Smooth muscle cell (in vitro differentiated cells): ENCODE measurements around the gene TLR8. TPM values are rescaled to one million over a fixed set of nuclear protein-coding genes. Genes with fewer than 3 reads are reported as not detected.

Experiments used
- DNase-seq: peaks from one replicate; lab custom pipeline; 2025; ENCODE audit not compliant: unreplicated experiment; lab: John Stamatoyannopoulos, UW
- H2AFZ ChIP-seq: fragments of 200-600 bp; sonication (generic); 2 replicates; pipeline ENCODE4 v1.6.0; 2016; ENCODE audit warnings: antibody characterized with exemption, low read depth, mild to moderate bottlenecking
- H3F3A ChIP-seq: fragments of 200-600 bp; sonication (generic); 2 replicates; pipeline ENCODE4 v1.6.0; 2017; ENCODE audit warnings: antibody characterized with exemption, low read depth
- H3K27ac ChIP-seq: fragments of 200-600 bp; sonication (generic); 2 replicates; pipeline ENCODE4 v1.5.1; 2016; ENCODE audit warnings: low read depth, mild to moderate bottlenecking
- H3K27me3 ChIP-seq: fragments of 200-600 bp; sonication (generic); 2 replicates; pipeline ENCODE4 v1.6.1; 2016; ENCODE audit warnings: low read depth, mild to moderate bottlenecking
- H3K36me3 ChIP-seq: fragments of 200-600 bp; sonication (generic); 2 replicates; pipeline ENCODE4 v1.5.1; 2016; ENCODE audit warnings: low read depth
- H3K4me1 ChIP-seq: fragments of 200-600 bp; sonication (generic); 2 replicates; pipeline ENCODE4 v1.5.1; 2016; ENCODE audit warnings: low read depth
- H3K4me2 ChIP-seq: fragments of 200-600 bp; sonication (generic); 2 replicates; pipeline ENCODE4 v1.6.0; 2016; ENCODE audit warnings: mild to moderate bottlenecking
- H3K4me3 ChIP-seq: fragments of 200-600 bp; sonication (generic); 2 replicates; pipeline ENCODE4 v1.5.1; 2016; ENCODE audit warnings: mild to moderate bottlenecking
- H3K79me2 ChIP-seq: fragments of 200-600 bp; sonication (generic); 2 replicates; pipeline ENCODE4 v1.6.0; 2016; ENCODE audit warnings: low read depth, mild to moderate bottlenecking
- H3K9ac ChIP-seq: fragments of 200-600 bp; sonication (generic); 2 replicates; pipeline ENCODE4 v1.6.0; 2016; ENCODE audit warnings: low read depth
- H3K9me3 ChIP-seq: fragments of 200-600 bp; sonication (generic); replicated peaks from 2 replicates; pipeline ENCODE4 v1.5.1; 2016; ENCODE audit warnings: low read depth
- H4K20me1 ChIP-seq: fragments of 200-600 bp; sonication (generic); 2 replicates; pipeline ENCODE4 v1.6.0; 2016; ENCODE audit warnings: low read depth
- CTCF ChIP-seq: fragments of 200-600 bp; sonication (generic); IDR thresholded peaks from 2 replicates; pipeline ENCODE4 v1.5.1; 2017; ENCODE audit warnings: borderline replicate concordance, mild to moderate bottlenecking, antibody characterized with exemption; ENCODE audit not compliant: insufficient read depth, poor library complexity, severe bottlenecking
- WGBS: methylation state at CpG from one replicate; pipeline ENCODE4 v1.1.7; 2016; ENCODE audit warnings: low lambda C conversion rate; 5-methylcytosine and 5-hydroxymethylcytosine counted together
- polyA plus RNA-seq: library from polyadenylated mRNA; unstranded; fragments of >200 nt; fragmentation: Nextera tagmentation; extraction: Ambion mirVana; gene quantifications from 2 replicates; pipeline ENCODE4 v1.2.1, GENCODE V29; 2016
- total RNA-seq: library from RNA; depleted of rRNA; stranded (reverse); fragments of >200 nt; gene quantifications from 2 replicates; pipeline ENCODE4 v1.2.3, GENCODE V29; 2014

TLR8 gene
- total and polyA plus RNA-seq, 2 experiments from 2014 or later, result not detected

- H2AFZ ChIP-seq, result no peak overlapping the region
- 66% methylated on average over 8 of the region's 8 CpGs for WGBS
Observed at GRCh38 chrX:12920990-12921389, 14.6 kb downstream of the TLR8 start.

GRCh38 chrX:12921886-12922598, 15.6 kb downstream of the TLR8 start:
- H3F3A ChIP-seq, result no peaks in the 10 kb centered on the region
- H4K20me1 ChIP-seq, result no peaks in the 10 kb centered on the region
- no peak overlapping the region for H3K9ac ChIP-seq
- H3K4me2 ChIP-seq, result no peak overlapping the region
- H2AFZ ChIP-seq, result no peak overlapping the region
- H3K9me3 ChIP-seq, result peaks cover 4% of the 10 kb centered on the region
- no peaks in the 10 kb centered on the region for H3K4me1 ChIP-seq
- no peak overlapping the region for H3K27ac ChIP-seq
- no peak for DNase-seq
- H3K27me3 ChIP-seq, result no peaks in the 10 kb centered on the region
- 89% methylated on average over 10 of the region's 10 CpGs for WGBS
- TF ChIP-seq CTCF, result no peak
- H3K79me2 ChIP-seq, result no peaks in the 10 kb centered on the region
- H3K36me3 ChIP-seq, result no peaks in the 10 kb centered on the region
- H3K4me3 ChIP-seq, result no peak overlapping the region

More at GRCh38 chrX:12920990-12921389, 14.6 kb downstream of the TLR8 start:
- no peak overlapping the region for H3K4me3 ChIP-seq
- peaks cover 4% of the 10 kb centered on the region for H3K9me3 ChIP-seq
- H3F3A ChIP-seq, result no peaks in the 10 kb centered on the region
- H3K36me3 ChIP-seq, result no peaks in the 10 kb centered on the region
- no peaks in the 10 kb centered on the region for H3K79me2 ChIP-seq
- no peak overlapping the region for H3K27ac ChIP-seq
- DNase-seq, result no peak
- H3K27me3 ChIP-seq, result no peaks in the 10 kb centered on the region
- no peak overlapping the region for H3K4me2 ChIP-seq
- no peaks in the 10 kb centered on the region for H4K20me1 ChIP-seq
- no peak for TF ChIP-seq CTCF
- no peak overlapping the region for H3K9ac ChIP-seq
- H3K4me1 ChIP-seq, result no peaks in the 10 kb centered on the region

GRCh38 chrX:12922599-12922919, 16.1 kb downstream of the TLR8 start:
- Histone ChIP-seq H4K20me1 (no peaks in the 10 kb centered on the region), H3F3A (no peaks in the 10 kb centered on the region), H3K9ac (no peak overlapping the region), H3K4me1 (no peaks in the 10 kb centered on the region), H3K79me2 (no peaks in the 10 kb centered on the region), H3K4me3 (no peak overlapping the region), H2AFZ (no peak overlapping the region), H3K4me2 (no peak overlapping the region), H3K36me3 (no peaks in the 10 kb centered on the region), H3K27me3 (no peaks in the 10 kb centered on the region), H3K9me3 (peaks cover 4% of the 10 kb centered on the region), H3K27ac (no peak overlapping the region)
- TF ChIP-seq CTCF, result no peak
- DNase-seq, result no peak

GRCh38 chrX:12929701-12930100, 23.3 kb downstream of the TLR8 start:
- H3F3A ChIP-seq, result no peaks in the 10 kb centered on the region
- no peak for DNase-seq
- no peak overlapping the region for H3K27ac ChIP-seq
- TF ChIP-seq CTCF, result no peak
- H2AFZ ChIP-seq, result no peak overlapping the region
- no peaks in the 10 kb centered on the region for H3K36me3 ChIP-seq
- no peaks in the 10 kb centered on the region for H3K79me2 ChIP-seq
- H3K27me3 ChIP-seq, result no peaks in the 10 kb centered on the region
- no peaks in the 10 kb centered on the region for H3K9me3 ChIP-seq
- H3K4me3 ChIP-seq, result no peak overlapping the region
- no peak overlapping the region for H3K9ac ChIP-seq
- 73% methylated on average over 4 of the region's 4 CpGs for WGBS
- no peak overlapping the region for H3K4me2 ChIP-seq
- no peaks in the 10 kb centered on the region for H3K4me1 ChIP-seq
- H4K20me1 ChIP-seq, result no peaks in the 10 kb centered on the region
